GM19239 (cell line): ENCODE measurements around the gene PRSS56.

Experiments
- DNase-seq: peaks from one replicate; pipeline ENCODE4 v3.0.0; 2011; ENCODE audit warnings: low spot score; ENCODE audit not compliant: insufficient read length
- FAIRE-seq: peaks from 2 replicates; lab custom pipeline; 2011; peaks lifted over from hg19 to GRCh38; lab: Jason Lieb, UNC

The PRSS56 gene

GRCh38 chr2:232485757-232486557 is 34.2 kb upstream of the PRSS56 start:
- no peak for FAIRE-seq
- no peak for DNase-seq

GRCh38 chr2:232486558-232487384 is 33.4 kb upstream of the PRSS56 start:
- FAIRE-seq (no peak), DNase-seq (no peak)

GRCh38 chr2:232487385-232488096 is 32.6 kb upstream of the PRSS56 start, which contains the start of gene ECEL1:
TSS of gene ECEL1 (minus strand) at chr2:232487834. CDS start at chr2:232486653, 1,181 bp downstream.
- no peak for FAIRE-seq

GRCh38 chr2:232488097-232488711 is 32.0 kb upstream of the PRSS56 start:
- DNase-seq: no peak
- no peak for FAIRE-seq

More at GRCh38 chr2:232487385-232488096, 32.6 kb upstream of the PRSS56 start, which contains the start of gene ECEL1:
- DNase-seq: no peak

GRCh38 chr2:232488721-232489300 is 31.4 kb upstream of the PRSS56 start:
- FAIRE-seq (no peak), DNase-seq (no peak)

- DNase-seq: no peak
- FAIRE-seq: no peak
Measured at GRCh38 chr2:232489516-232490220, 30.5 kb upstream of the PRSS56 start.

GRCh38 chr2:232490221-232491138 is 29.7 kb upstream of the PRSS56 start:
- DNase-seq (no peak), FAIRE-seq (no peak)

- DNase-seq (no peak), FAIRE-seq (no peak)
Measured at GRCh38 chr2:232491139-232491780, 28.9 kb upstream of the PRSS56 start.

GRCh38 chr2:232492236-232492848 is 27.8 kb upstream of the PRSS56 start:
- no peak for FAIRE-seq

GRCh38 chr2:232492963-232493700 is 27.1 kb upstream of the PRSS56 start:
- DNase-seq (no peak), FAIRE-seq (no peak)

More at GRCh38 chr2:232492236-232492848, 27.8 kb upstream of the PRSS56 start:
- DNase-seq: no peak

- DNase-seq (no peak), FAIRE-seq (no peak)
Measured at GRCh38 chr2:232493701-232494474, 26.3 kb upstream of the PRSS56 start.

GRCh38 chr2:232494542-232494941 is 25.6 kb upstream of the PRSS56 start:
- DNase-seq: no peak

GRCh38 chr2:232495292-232495691 is 24.9 kb upstream of the PRSS56 start:
- DNase-seq (no peak), FAIRE-seq (no peak)

More at GRCh38 chr2:232494542-232494941, 25.6 kb upstream of the PRSS56 start:
- no peak for FAIRE-seq

GRCh38 chr2:232496501-232497270 is 23.5 kb upstream of the PRSS56 start:
- no peak for FAIRE-seq
- no peak for DNase-seq

- no peak for DNase-seq
- no peak for FAIRE-seq
Measured at GRCh38 chr2:232497348-232497747, 22.8 kb upstream of the PRSS56 start.
